Left colon (tissue), 2 donors: Measurements from ENCODE around the gene A1CF. TPM values are rescaled to one million over a fixed set of nuclear protein-coding genes. Genes with fewer than 3 reads are reported as not detected.

Experiments
- ATAC-seq: fragments of 200-7000 bp; cut with Tn5 transposase; one replicate; pipeline ENCODE4 v1.9.1; 2020; ENCODE audit warnings: mild to moderate bottlenecking, moderate library complexity
- DNase-seq, 2 donors: peaks; one replicate each; pipeline ENCODE4 v3.0.0-alpha.2; 2020
- intact Hi-C, 2 donors: fragments of 100-400 bp; cut with DNase I in 1 of 2; cut with micrococcal nuclease in 1 of 2; formaldehyde crosslinking; loops; one replicate each; pipeline versions ENCODE4 v1.11.2 to v1.14.0; 2022; cut with DNase I, micrococcal nuclease
- total RNA-seq, 2 donors: library from RNA; stranded (reverse); fragmentation: NEBNext Ultra II Directional; extraction: Animal tissue kit (Norgen Biotek cat#: 25700); gene quantifications; one replicate each; pipeline ENCODE4 v1.2.1, GENCODE V29; 2021
- donor health status: DM: no; HTN: no; CAD: no.
- donor health status: DM: yes; HTN: yes; CAD: no.

Gene A1CF
- total RNA-seq, 2 donors from 2014 or later = 66.0 to 69.7 TPM

DNA sequence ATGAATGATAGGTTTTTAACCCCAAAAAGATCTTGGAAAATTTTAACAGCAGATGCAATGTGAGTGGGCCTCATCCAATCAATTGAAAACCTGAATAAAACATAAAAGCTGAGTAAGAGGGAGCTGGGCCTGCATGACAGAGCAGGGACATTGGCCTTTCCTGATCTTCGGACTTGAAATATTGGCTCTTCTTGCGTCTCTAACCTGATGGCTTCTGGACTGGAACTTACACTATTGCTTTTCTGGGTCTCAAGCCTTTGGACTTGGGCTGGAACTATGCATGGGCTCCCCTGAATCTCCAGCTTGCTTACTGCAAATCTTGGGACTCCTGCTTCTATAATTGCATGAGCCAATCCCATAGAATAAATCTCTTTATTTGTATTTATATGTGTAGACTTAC is 9.0 kb downstream of the A1CF start:
- ATAC-seq = no peak
- DNase-seq = no peak

DNA sequence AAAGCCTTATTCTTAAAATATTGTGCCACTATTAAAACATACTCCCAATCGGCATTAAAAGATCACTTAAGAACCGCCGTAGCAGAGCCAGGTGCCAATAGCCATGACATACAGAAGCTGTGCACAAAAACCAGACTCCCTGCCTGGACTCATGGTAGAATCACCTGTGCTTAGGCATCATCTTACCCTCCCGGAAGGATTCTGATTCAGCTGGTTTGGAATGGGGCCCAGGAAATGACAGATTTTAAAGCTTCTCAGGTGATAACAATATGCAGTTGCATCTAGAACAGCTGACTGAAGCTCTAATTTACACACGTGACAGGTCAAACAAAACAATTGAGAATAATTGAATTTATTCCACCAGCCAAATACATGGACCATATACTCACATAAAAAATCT is 10.7 kb downstream of the A1CF start:
- ATAC-seq = peak; percentile 99
- peak; percentile 19 to 29 for DNase-seq
- intact Hi-C loops = no loop called here

More for the DNA sequence above, 9.0 kb downstream of the A1CF start:
- intact Hi-C loops = no loop called here

DNA sequence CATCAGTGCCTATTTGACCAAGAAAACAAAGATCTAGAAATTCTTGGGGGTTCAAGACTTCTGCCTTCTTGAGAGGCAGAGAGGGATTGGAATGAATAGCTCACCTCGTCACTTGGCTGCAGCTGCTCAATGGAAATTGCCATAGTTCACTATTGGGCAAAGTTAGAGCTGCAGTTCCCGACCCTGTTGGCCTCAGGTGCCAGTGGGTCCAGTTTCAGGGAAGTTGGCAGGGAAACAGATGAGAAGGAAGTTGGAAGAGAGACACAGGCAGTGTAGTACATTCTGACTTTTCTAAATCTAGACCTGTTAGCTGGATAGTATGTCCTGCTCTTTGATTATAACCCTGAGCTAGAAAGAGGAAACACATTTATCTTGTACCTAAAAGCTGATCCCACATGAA is 19.1 kb downstream of the A1CF start:
- intact Hi-C loops = no loop called here
- DNase-seq (no peak), ATAC-seq (no peak)

DNA sequence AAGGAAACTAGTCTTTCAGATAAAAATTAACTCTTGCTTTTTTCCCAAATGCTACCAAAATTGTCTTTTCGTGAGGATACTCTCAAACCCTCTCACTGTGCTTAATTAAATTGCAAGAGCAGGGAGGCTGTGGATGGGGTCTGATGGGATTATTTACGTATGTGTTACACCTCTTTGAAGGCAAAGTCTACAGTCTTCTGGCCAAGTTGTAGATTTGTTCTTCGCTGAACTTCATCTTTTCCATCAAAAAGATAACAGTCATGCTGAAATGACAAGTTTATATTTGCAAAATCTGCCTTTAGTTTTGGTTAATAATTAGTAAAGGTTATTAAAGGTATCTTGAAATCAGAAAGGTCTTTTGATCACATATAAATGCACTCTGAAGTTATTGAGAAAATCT is 22.7 kb downstream of the A1CF start:
- DNase-seq (no peak), ATAC-seq (no peak)
- intact Hi-C loops = no loop called here

DNA sequence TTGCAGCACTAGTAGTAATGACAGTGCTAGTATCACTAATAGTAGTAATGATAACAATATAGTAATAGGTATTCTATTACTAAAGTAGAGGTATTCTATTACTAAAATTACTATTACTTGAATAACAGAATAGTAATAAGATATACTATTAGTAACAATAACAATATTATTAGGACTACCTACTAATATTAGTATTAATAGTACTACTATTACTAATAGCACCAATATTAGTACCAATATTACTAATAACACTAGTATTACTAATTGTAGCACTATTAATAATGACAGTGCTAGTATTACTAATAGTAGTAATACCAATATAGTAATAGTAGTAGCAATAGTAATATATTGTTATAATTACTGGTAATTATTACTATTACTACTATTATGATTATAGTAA is 24.1 kb downstream of the A1CF start:
- ATAC-seq (no peak), DNase-seq (no peak)
- intact Hi-C loops = no loop called here

DNA sequence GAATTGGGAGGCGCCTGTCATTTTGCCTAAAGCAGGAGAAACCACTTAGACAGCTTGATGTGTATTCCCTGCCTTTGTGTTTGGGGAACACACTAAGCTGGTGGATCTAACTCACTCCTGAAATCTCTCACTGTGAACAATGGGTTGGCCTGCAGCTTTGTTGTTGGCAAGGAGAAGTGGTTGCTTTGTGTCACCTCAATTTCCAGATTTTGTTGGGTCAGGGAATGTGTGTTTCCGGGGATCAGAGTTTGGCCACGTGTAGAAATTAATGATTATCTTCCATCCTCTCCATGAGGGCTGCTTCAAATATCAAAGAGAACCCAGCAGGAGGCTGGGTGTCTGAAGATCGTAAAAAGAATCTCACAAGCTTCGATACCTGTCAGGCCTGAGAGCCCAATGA is 27.8 kb downstream of the A1CF start:
- intact Hi-C loops = no loop called here
- ATAC-seq (no peak), DNase-seq (no peak)

DNA sequence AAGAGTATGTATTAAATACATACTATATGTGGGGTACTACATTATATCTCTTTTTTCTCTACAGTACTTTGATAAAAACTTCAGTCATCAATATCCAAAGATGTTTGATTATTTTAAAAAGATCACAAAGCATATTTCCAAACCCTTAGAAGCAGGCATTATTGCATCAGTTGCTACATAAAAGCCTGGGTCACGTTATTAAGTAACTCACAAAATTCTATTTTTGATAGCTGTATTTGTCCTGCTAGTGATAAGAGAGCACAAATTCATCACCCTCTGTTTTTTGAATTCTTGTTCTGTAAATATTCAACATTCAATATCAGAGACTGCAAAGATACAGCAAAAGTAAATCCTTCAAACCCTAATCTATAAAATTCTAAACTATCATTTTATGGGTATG is 30.0 kb downstream of the A1CF start:
- no peak for ATAC-seq
- intact Hi-C loops = no loop called here
- DNase-seq = no peak

DNA sequence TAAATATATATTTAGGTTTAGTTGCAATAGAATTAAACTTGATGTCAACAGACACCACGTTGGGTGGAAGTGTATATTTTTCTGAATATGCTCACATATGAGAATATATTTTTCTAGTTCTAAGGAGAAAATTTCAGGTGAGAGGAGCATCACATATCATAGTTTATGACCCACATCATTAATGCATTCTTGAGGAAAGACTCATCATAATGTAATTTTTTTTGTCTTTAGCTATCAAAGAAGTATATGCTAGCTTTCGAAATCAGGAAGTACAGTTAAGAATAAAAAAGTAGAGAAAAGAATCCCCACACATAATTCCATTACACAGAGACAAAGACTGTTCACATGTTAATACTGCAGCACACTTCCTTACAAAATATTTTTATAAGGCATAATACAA is 30.4 kb downstream of the A1CF start:
- ATAC-seq = no peak
- no peak for DNase-seq
- intact Hi-C loops = no loop called here

DNA sequence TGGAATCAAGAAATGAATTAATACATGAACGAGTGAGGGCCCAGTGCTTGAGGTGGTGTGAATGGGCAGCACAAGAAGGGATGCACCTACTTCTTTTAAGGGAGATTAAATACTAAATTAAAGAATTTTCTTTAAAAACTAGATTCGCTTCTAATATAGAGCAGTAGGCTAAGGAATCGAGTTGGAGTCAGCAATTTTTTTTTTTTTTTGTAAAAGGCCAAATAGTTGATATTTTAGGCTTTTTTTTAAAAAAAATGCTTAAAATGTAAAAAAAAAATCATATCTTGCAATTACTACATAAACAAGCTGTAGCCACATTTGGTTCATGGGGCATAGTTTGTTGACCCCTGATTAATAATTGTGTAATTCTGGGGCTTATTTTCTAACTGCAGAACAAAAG is 31.9 kb downstream of the A1CF start:
- no peak for ATAC-seq
- DNase-seq = no peak

DNA sequence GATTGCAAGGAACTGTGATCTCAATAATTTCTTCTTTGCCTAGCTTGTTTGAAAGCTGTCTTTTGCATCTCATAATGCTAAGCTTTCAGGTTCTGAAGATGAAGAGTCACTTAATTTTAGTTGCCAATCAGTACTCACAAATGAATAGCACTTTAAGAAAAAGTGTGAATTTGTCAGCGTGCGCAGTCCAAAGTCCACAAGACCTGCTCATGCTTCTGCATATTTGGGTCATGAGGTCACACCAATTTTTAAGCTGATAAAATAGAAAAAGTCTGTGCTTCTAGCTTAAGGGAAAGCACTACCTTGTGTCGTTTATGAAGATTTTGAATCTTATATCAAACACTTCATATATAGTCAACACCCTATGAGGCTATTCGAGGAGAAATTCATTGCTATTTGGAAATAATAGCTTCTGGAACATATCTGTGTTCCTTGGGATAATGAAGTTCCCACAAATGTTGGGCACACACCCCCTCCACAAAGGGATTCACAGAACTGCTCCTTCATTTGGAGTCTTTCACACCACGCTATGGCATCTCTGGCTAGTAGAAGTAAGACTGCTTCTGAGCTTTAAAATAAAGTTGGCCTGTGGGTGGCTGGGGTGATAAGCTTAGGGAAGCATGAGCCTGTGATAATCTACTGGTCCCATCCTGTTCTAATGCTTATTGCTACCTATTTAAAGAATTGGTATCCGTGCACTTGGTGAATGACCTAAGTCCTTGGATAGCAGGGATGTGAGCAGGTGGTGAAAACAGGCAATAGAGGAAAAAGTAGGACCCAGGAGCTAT is 33.3 kb downstream of the A1CF start:
- DNase-seq = no peak
- intact Hi-C loops = no loop called here
- no peak for ATAC-seq

More for the DNA sequence above, 31.9 kb downstream of the A1CF start:
- intact Hi-C loops = no loop called here

DNA sequence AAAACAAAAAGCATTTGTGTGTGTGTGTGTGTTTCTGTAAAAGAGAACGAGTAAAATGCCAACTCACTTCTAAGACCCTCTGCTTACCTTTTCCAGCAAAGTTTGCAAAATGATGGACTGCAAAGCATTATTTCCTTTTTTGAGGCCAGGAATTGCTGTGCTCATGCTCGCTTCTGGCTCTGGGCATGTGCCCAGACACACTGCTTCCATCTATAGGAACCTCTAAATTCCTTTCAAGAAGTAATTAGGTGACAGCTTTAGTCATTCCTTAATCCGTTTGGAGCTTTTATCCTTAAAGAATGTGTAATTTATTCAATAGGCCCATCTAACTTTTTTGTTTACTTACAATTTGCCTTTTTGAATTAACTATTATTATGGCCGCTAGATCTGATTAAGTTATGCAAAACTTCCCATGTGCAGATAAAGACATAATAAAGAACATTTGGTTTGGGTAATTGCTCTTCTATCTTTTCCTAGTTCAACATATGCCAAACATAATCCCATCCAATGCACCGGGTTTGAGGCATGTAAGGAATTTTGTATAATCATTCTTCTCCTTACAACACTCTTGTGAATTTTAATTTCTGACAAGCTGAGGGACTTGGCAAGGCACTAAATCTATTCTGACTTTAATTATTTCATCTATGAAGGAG is 34.7 kb downstream of the A1CF start:
- no peak for ATAC-seq
- no peak for DNase-seq
- intact Hi-C loops = no loop called here

DNA sequence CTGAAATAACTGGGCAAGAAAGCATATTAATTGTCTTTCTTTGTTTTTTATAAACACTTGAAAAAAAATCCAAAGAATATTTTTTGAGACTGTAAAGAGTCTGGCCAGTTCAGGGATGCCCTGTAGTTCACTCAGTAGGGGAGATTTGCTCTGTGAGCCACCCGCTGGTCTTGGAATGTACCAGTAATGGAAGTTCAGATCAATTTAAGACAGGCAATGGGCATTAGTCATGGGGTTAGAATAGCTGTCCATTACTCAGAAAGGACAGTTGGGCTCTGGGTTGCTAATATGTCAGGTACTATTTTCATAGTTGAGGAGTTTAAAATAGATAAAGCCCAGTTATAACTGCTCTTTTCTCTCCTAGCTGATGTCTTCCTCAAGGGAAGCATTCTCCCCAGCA is 38.7 kb downstream of the A1CF start:
- intact Hi-C loops = no loop called here
- ATAC-seq = no peak

DNA sequence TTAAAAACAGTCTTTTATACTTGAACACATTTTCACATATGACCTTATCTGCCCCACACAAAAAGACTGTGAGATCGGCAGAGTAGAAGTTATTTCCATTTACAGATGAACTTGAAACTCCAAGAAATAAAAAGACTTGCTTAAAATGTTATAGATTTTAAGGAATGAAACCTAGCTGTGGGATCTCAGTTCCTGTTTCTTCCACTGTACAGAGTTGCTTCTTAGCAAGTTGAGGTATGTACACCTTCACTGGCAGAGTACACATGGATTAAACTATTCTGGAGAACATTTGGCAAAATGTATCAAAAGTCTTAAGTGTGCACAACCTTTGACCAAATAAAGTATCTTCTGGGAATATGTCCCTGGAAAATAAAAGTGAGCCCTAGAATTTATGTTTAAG is 48.3 kb downstream of the A1CF start:
- DNase-seq (no peak), ATAC-seq (no peak)
- intact Hi-C loops = no loop called here

More for the DNA sequence above, 38.7 kb downstream of the A1CF start:
- DNase-seq = no peak

DNA sequence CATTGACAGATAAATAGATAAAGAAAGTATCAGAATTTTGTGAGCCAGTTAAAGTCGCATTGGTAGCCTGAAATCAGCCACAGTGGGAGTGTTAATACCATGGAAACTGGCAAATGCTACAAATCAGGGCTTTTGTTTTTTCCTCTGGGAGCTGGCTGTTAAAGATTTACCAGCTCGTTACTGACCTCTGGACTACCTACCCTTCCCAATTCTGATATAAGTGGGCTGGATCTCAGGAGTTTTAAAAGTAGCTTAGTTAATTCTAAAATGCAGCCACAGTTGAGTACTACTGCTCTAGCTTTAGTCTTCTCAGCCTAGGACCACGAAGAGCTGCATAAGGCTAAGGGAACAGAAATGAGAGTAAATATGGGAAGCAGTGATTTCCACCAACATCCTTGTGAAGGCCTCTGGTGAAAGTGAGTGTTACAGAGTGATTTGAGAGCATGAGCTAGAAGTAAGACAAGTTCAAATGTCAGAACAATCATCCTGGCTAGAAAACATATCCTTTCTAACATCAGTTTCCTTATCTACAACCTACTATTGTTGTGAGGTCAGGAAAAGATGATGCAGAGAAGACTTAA is 53.2 kb downstream of the A1CF start:
- ATAC-seq = peak; percentile 77
- intact Hi-C loops = no loop called here

DNA sequence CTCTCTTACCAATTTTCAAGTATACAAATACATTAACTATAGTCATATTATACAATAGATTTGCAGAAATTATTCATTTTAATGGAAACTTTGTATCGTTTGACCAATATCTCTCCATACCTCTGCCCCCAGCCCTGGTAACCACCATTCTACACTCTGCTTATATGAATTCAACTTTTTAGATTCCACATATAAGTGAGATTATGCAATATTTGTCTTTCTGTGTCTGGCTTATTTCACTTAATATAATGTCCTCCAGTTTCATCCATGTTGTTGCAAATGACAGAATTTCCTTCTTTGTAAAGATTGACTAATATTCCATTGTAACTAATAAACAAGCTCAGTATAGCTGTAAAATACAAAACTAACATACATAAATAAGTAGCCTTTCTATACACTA is 55.4 kb downstream of the A1CF start:
- intact Hi-C loops = no loop called here
- DNase-seq = no peak
- no peak for ATAC-seq

More for the DNA sequence above, 53.2 kb downstream of the A1CF start:
- no peak for DNase-seq

DNA sequence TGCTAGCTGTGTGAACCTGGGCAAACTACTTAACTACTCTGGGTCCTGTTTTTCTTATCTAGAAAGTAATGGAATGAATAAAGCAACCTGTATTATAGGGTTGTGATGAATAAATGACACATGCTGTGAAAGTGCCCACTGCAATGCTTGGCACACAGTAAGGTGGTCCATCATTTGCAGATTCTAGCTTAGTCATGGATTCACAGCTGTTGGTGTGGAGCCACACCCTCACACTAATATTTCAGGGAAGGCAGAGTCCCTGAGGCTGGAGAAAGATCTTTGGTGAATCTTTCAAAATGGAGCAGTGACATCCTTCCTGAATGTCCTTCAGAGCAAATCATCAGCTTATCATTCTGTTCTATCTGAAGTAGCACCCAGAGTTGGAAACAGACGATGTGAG is 60.6 kb downstream of the A1CF start:
- ATAC-seq = no peak
- DNase-seq = no peak
- intact Hi-C loops = no loop called here

DNA sequence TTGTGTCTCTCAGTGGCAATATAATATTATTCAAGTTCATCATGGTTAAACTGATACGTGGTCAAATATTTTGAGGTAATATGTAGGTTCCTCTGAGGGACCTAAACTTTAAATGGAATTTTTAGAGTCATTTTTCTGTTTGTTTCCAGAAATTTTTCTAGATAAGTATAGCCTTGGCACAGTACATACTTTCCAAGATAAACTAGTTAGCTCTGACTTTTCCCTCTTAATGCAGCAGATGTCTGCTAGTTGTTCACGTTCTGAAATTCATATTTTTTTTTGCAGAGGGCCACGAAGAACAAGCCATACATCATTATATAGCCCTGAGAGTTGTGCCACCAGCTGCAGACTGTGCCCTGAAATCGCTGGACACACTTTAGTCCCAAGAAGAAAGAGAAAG is 61.6 kb downstream of the A1CF start:
- no peak for ATAC-seq
- intact Hi-C loops = no loop called here
- DNase-seq = no peak

DNA sequence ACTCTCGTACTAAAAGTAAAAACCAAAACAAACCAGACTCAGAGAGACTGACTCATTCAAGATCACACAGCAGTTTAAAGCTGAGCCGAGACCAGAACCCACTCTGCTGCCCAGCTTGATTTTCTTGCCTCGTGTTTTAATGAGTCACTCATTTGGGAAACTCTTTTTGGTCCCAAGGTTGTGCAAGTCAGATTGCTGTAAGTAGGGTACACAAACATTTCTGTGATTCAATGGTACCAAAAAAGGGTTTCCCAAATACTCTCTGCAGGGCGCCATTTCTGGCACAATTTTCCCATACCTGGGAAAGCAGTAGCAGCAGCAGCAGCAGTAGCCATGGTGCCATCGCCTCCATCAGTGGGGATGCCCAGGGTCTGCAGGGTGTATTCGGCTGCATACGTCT is 75.8 kb downstream of the A1CF start:
- intact Hi-C loops = no loop called here
- DNase-seq (no peak), ATAC-seq (no peak)

DNA sequence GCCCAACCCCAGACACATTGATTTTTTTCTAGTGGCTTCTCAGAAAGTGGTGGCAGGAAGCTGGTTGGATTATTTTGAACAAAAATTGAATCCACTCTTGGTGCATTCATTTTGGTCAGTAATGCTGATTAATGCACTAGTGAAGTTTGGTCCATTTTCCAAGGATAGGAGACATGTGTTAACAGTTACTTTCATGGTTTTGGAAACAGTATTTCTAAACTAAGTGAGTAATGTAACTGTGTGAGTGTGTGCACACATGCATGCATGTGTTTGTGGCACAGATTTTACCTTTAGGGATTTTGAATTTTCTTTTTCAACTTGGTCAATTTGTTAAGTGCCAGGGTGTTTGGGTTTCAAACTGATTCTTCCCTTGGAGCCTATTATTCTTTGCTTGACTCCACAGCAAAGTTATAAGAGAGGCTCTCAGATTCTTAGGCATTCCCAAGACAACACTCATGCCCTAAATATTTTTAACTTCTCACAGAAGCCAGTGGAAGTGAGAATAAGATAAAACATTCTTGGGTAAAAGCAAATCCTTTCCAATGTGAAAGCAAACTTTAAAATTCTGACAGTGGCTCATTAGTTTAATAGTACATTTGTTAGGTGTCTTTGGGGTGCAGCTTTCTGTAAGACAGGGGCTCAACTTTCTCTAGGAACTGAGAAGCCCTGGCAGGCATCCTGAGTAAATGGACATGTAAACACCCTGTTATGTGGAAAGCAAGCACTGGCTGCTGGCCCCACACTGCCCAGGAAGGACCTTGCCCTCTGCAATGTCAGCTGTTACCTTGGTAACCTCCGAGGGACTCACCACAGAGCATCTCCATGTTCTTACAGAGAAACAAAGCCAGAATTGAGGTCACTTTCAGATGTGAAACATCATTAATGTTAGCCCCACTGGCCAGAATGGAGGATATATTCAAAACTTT is 77.3 kb downstream of the A1CF start:
- intact Hi-C loops = no loop called here
- ATAC-seq (peak; percentile 52), DNase-seq (no peak)
